ENCODE results near the gene CEP112.

The CEP112 gene

GRCh38 chr17:65699459-65699858 is 492.5 kb downstream of the CEP112 start:
- TF ChIP-seq CTCF (IDR thresholded peaks at IDR 0.05; ENCODE audit: low read depth, low read length) = no peak
- Histone ChIP-seq H3K36me3 (no peaks in the 10 kb centered on the region), H3K27ac (no peak overlapping the region), H3K9me3 (ENCODE audit: severe bottlenecking) (no peaks in the 10 kb centered on the region), H3K27me3 (ENCODE audit: insufficient read depth, low read depth, severe bottlenecking) (no peaks in the 10 kb centered on the region), H3K4me3 (ENCODE audit: low read depth, low read length) (no peak overlapping the region)
- DNase-seq = no peak

GRCh38 chr17:65698381-65699061 is 493.4 kb downstream of the CEP112 start:
- no peak for TF ChIP-seq CTCF (IDR thresholded peaks at IDR 0.05; ENCODE audit: low read depth, low read length)

GRCh38 chr17:65697661-65698060 is 494.3 kb downstream of the CEP112 start:
- no peak for DNase-seq
- no peak for TF ChIP-seq CTCF (IDR thresholded peaks at IDR 0.05; ENCODE audit: low read depth, low read length)
- H3K9me3 ChIP-seq (ENCODE audit: severe bottlenecking) = no peaks in the 10 kb centered on the region
- H3K27me3 ChIP-seq (ENCODE audit: insufficient read depth, low read depth, severe bottlenecking) = no peaks in the 10 kb centered on the region
- no peak overlapping the region for H3K27ac ChIP-seq
- H3K4me3 ChIP-seq (ENCODE audit: low read depth, low read length) = no peak overlapping the region
- no peaks in the 10 kb centered on the region for H3K36me3 ChIP-seq

More at GRCh38 chr17:65698381-65699061, 493.4 kb downstream of the CEP112 start:
- no peaks in the 10 kb centered on the region for H3K9me3 ChIP-seq (ENCODE audit: severe bottlenecking)
- H3K36me3 ChIP-seq = no peaks in the 10 kb centered on the region
- no peaks in the 10 kb centered on the region for H3K27me3 ChIP-seq (ENCODE audit: insufficient read depth, low read depth, severe bottlenecking)
- H3K27ac ChIP-seq = no peak overlapping the region
- DNase-seq = no peak
- H3K4me3 ChIP-seq (ENCODE audit: low read depth, low read length) = no peak overlapping the region

- no peak for DNase-seq
- H3K27ac ChIP-seq = no peak overlapping the region
- H3K36me3 ChIP-seq = no peaks in the 10 kb centered on the region
- H3K9me3 ChIP-seq (ENCODE audit: severe bottlenecking) = no peaks in the 10 kb centered on the region
- no peaks in the 10 kb centered on the region for H3K27me3 ChIP-seq (ENCODE audit: insufficient read depth, low read depth, severe bottlenecking)
- no peak overlapping the region for H3K4me3 ChIP-seq (ENCODE audit: low read depth, low read length)
- TF ChIP-seq CTCF (IDR thresholded peaks at IDR 0.05; ENCODE audit: low read depth, low read length) = no peak
These were observed 495.1 kb downstream of the CEP112 start for GRCh38 chr17:65696739-65697394.

GRCh38 chr17:65694601-65695000 is 497.3 kb downstream of the CEP112 start:
- no peak overlapping the region for H3K4me3 ChIP-seq (ENCODE audit: low read depth, low read length)
- no peak overlapping the region for H3K27ac ChIP-seq
- TF ChIP-seq CTCF (IDR thresholded peaks at IDR 0.05; ENCODE audit: low read depth, low read length) = no peak
- no peaks in the 10 kb centered on the region for H3K9me3 ChIP-seq (ENCODE audit: severe bottlenecking)
- no peaks in the 10 kb centered on the region for H3K36me3 ChIP-seq
- H3K27me3 ChIP-seq (ENCODE audit: insufficient read depth, low read depth, severe bottlenecking) = no peaks in the 10 kb centered on the region
- DNase-seq = no peak
